ENCODE results near the gene ATP8A2.

- TF ChIP-seq CTCF (IDR thresholded peaks at IDR 0.05), result no peak
- no peak for TF ChIP-seq EP300 (IDR thresholded peaks at IDR 0.05)
- no peak for TF ChIP-seq POLR2A (IDR thresholded peaks at IDR 0.05)
These were observed 504.5 kb downstream of the ATP8A2 start for GRCh38 chr13:25876247-25876646.
